ENCODE measurements around the gene MLF2.

- TF ChIP-seq CEBPB (IDR thresholded peaks at IDR 0.05; ENCODE audit: borderline replicate concordance in 1 of 2, low read depth in 2 of 2, low read length in 2 of 2) (no peak), POLR2A (IDR thresholded peaks at IDR 0.05; ENCODE audit: low read depth, low read length) (no peak), NFXL1 (IDR thresholded peaks at IDR 0.05; ENCODE audit: borderline replicate concordance) (no peak), EZH2 (IDR thresholded peaks at IDR 0.05; ENCODE audit: borderline replicate concordance, control insufficient read depth, low read depth, low read length) (no peak), GABPA (IDR thresholded peaks at IDR 0.05; ENCODE audit: low read depth) (no peak), EP300 (IDR thresholded peaks at IDR 0.05; ENCODE audit: borderline replicate concordance in 1 of 2, control insufficient read depth in 1 of 2, low read depth in 2 of 2, low read length in 2 of 2) (no peak), CTCF (IDR thresholded peaks at IDR 0.05 in 2 of 3, conservative IDR thresholded peaks at IDR 0.05 in 1 of 3; ENCODE audit: control insufficient read depth in 2 of 3, extremely low read depth in 1 of 3, insufficient read depth in 1 of 3, low read depth in 3 of 3, low read length in 3 of 3) (no peak), BHLHE40 (IDR thresholded peaks at IDR 0.05; ENCODE audit: borderline replicate concordance in 1 of 2, low read depth in 2 of 2, low read length in 1 of 2) (no peak), ZNF24 (IDR thresholded peaks at IDR 0.05) (no peak)
These were observed 53.5 kb downstream of the MLF2 start for GRCh38 chr12:6699259-6699988.

All from GM12878 (cell line).